Measurements from ENCODE around the gene ZC3H10. TPM values are rescaled to one million over a fixed set of nuclear protein-coding genes. Genes with fewer than 3 reads are reported as not detected.
A peak's percentile ranks its signal among the peaks of the same experiment; 100 is the strongest.

Gene ZC3H10
- total RNA-seq, 1 experiment from 2014 or later, result 5.6 TPM

DNA sequence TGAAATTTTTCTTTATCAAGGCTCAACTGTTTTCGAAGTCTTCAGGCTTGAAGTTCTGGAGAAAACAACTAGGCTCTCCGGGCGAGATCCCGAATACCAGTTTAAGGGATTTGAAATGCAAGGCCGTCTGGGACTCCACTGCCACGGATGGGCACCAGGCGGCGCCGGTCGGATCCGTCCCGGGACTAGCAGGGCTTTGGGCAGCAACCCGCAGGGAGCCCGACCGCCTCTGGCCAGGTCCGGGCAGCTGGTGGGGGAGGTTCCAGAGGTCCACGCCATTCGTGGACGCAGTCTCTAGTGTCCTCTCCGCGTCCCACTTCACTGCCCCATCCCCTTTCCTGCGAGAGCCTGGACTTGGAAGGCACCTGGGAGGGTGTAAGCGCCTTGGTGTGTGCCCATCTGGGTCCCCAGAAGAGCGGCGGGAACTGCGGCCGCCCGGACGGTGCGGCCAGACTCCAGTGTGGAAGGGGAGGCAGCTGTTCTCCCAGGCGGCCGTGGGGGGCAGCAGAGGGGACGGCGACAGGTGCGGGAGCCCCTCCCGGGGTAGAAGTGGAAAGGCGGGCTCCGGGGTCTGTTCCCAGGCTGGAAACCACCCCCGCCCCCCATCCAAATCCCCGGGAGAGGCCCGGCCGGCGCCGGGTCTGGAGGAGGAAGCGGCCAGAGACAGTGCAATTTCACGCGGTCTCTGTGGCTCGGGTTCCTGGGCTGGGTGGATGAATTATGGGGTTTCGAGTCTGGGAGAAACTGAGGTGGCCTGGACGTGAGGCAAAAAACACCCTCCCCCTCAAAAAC lies 38.9 kb upstream of the ZC3H10 start:
- TF ChIP-seq EZH2phosphoT487 (IDR thresholded peaks at IDR 0.05; ENCODE audit: borderline replicate concordance, low read length), result no peak
- TF ChIP-seq, protein P1, sequence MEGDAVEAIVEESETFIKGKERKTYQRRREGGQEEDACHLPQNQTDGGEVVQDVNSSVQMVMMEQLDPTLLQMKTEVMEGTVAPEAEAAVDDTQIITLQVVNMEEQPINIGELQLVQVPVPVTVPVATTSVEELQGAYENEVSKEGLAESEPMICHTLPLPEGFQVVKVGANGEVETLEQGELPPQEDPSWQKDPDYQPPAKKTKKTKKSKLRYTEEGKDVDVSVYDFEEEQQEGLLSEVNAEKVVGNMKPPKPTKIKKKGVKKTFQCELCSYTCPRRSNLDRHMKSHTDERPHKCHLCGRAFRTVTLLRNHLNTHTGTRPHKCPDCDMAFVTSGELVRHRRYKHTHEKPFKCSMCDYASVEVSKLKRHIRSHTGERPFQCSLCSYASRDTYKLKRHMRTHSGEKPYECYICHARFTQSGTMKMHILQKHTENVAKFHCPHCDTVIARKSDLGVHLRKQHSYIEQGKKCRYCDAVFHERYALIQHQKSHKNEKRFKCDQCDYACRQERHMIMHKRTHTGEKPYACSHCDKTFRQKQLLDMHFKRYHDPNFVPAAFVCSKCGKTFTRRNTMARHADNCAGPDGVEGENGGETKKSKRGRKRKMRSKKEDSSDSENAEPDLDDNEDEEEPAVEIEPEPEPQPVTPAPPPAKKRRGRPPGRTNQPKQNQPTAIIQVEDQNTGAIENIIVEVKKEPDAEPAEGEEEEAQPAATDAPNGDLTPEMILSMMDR (conservative IDR thresholded peaks at IDR 0.05; ENCODE audit: low read depth, low read length), result peak; percentile 83
- intact Hi-C loops (cut with micrococcal nuclease), result loop anchor here (1.0 to 5.0 kb wide), 2 partner anchors 25 to 38 kb away; partner anchors contain the start of genes PA2G4, RPL41 and ZC3H10
- no peaks in the 10 kb centered on the region for H3K36me3 ChIP-seq (ENCODE audit: low read depth, low read length)
- H3K4me2 ChIP-seq (ENCODE audit: low read length), result peak overlapping the region; percentile 93
- H4K20me1 ChIP-seq (ENCODE audit: low read length), result no peaks in the 10 kb centered on the region
- no peaks in the 10 kb centered on the region for H3K27me3 ChIP-seq (ENCODE audit: low read length)
- H3K4me3 ChIP-seq (ENCODE audit: low read length), result peak overlapping the region; percentile 86
- peaks cover 30% of the 10 kb centered on the region for H3K79me2 ChIP-seq (ENCODE audit: low read length)
- H3K9me2 ChIP-seq (replicated peaks; ENCODE audit: low read length), result no peaks in the 10 kb centered on the region
- H2AFZ ChIP-seq (ENCODE audit: low read length), result peak overlapping the region; percentile 93
- ChIA-PET CTCF (interaction anchor here (0.8 to 1.2 kb wide), 2 partner anchors 26 to 83 kb away, joined by 5 to 17 read pairs; partner anchors contain the start of gene PA2G4), POLR2A (ENCODE audit: unreplicated experiment) (interaction anchor here (0.5 to 0.9 kb wide), 2 partner anchors 25 to 37 kb away, joined by 3 to 4 read pairs; partner anchors contain the start of gene PA2G4)
- peaks cover 19% of the 10 kb centered on the region for H3K4me1 ChIP-seq (ENCODE audit: insufficient read depth, low read length)
- DNase-seq (peak; percentile 89), ATAC-seq (peak; percentile 81)
- H3K27ac ChIP-seq (ENCODE audit: low read length), result peak overlapping the region; percentile 82
- no peaks in the 10 kb centered on the region for H3F3A ChIP-seq (ENCODE audit: low read length, unreplicated experiment)
- H3K9ac ChIP-seq (ENCODE audit: low read length), result peak overlapping the region; percentile 76
- TSS peak; percentile 95 for BruUV-seq (replicated peaks)
- H3K9me3 ChIP-seq (ENCODE audit: low read length), result no peaks in the 10 kb centered on the region

DNA sequence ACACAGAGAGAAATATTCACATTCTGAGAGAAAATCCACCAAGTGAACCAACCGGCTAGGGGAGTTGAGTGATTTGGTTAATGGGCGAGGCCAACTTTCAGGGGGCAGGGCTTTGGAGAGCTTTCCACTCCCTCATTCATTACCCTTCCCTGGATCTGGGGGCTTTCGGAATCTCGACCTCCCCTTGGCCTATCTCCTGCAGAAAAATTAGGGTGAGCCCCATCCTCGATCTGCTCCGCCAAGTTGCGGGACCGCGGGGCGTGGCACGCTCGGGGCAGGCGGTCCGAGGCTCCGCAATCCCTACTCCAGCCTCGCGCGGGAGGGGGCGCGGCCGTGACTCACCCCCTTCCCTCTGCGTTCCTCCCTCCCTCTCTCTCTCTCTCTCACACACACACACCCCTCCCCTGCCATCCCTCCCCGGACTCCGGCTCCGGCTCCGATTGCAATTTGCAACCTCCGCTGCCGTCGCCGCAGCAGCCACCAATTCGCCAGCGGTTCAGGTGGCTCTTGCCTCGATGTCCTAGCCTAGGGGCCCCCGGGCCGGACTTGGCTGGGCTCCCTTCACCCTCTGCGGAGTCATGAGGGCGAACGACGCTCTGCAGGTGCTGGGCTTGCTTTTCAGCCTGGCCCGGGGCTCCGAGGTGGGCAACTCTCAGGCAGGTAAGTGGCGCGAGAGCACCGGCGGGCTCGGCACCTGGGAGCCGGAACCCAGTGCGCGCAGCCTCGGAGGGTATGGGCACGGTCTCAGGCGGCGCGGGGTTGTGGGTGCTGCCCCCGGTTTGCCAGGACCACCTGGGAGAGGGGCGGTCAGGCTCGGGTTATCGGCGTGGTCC lies 38.1 kb upstream of the ZC3H10 start, which contains the start of gene ERBB3:
ERBB3 (plus strand) TSS at position 443 of the 833 bp plus-strand sequence; CDS start at position 579, 136 bp downstream.
- intact Hi-C loops (cut with micrococcal nuclease), result loop anchor here (1.0 to 5.0 kb wide), 2 partner anchors 24 to 37 kb away; partner anchors contain the start of genes PA2G4, RPL41 and ZC3H10
- Histone ChIP-seq H3K4me3 (ENCODE audit: low read length) (peak within 1 kb of the TSS; percentile 86), H4K20me1 (ENCODE audit: low read length) (no peaks in the 10 kb centered on the region), H3K4me1 (ENCODE audit: insufficient read depth, low read length) (peaks cover 19% of the 10 kb centered on the region), H3K9me2 (replicated peaks; ENCODE audit: low read length) (no peaks in the 10 kb centered on the region), H3K4me2 (ENCODE audit: low read length) (peak within 1 kb of the TSS; percentile 93), H3F3A (ENCODE audit: low read length, unreplicated experiment) (no peaks in the 10 kb centered on the region), H2AFZ (ENCODE audit: low read length) (peak within 1 kb of the TSS; percentile 93), H3K36me3 (ENCODE audit: low read depth, low read length) (no peaks in the 10 kb centered on the region), H3K27me3 (ENCODE audit: low read length) (no peaks in the 10 kb centered on the region), H3K9ac (ENCODE audit: low read length) (peak within 1 kb of the TSS; percentile 76), H3K79me2 (ENCODE audit: low read length) (peaks cover 30% of the 10 kb centered on the region), H3K9me3 (ENCODE audit: low read length) (no peaks in the 10 kb centered on the region), H3K27ac (ENCODE audit: low read length) (peak within 1 kb of the TSS; percentile 82)
- ChIA-PET POLR2A (ENCODE audit: unreplicated experiment) (interaction anchor here (0.5 to 0.9 kb wide), 2 partner anchors 24 to 36 kb away, joined by 3 to 4 read pairs; partner anchors contain the start of gene PA2G4), CTCF (interaction anchor here (0.6 to 1.2 kb wide), 3 partner anchors 25 to 250 kb away, joined by 3 to 17 read pairs (median 5); partner anchors contain the start of gene PA2G4)
- TF ChIP-seq EZH2 (IDR thresholded peaks at IDR 0.05; ENCODE audit: low read length, unreplicated experiment), result no peak
- no TSS peak for BruUV-seq (replicated peaks)
- DNase-seq (peak; percentile 89), ATAC-seq (peak; percentile 78)
